HG03354 (cell line): ENCODE measurements around the gene EBF3.

ENCODE experiments used
- ATAC-seq: cut with Tn5 transposase; IDR thresholded peaks from one replicate; pipeline ENCODE4 v1.9.1; 2021; ENCODE audit warnings: mild to moderate bottlenecking; ENCODE audit not compliant: unreplicated experiment, poor library complexity, severe bottlenecking

The EBF3 gene

GRCh38 chr10:129882291-129883010, 81.6 kb downstream of the EBF3 start:
- ATAC-seq = no peak

- ATAC-seq = no peak
These were observed 82.4 kb downstream of the EBF3 start for GRCh38 chr10:129881641-129882040.

- ATAC-seq = no peak
These were observed 83.7 kb downstream of the EBF3 start for GRCh38 chr10:129880191-129880870.

GRCh38 chr10:129879655-129880054, 84.4 kb downstream of the EBF3 start:
- no peak for ATAC-seq

GRCh38 chr10:129878835-129879234, 85.2 kb downstream of the EBF3 start:
- no peak for ATAC-seq

GRCh38 chr10:129877773-129878371, 86.2 kb downstream of the EBF3 start:
- ATAC-seq = no peak

GRCh38 chr10:129876838-129877237, 87.2 kb downstream of the EBF3 start:
- no peak for ATAC-seq

GRCh38 chr10:129875993-129876726, 87.9 kb downstream of the EBF3 start:
- no peak for ATAC-seq

GRCh38 chr10:129873351-129873750, 90.7 kb downstream of the EBF3 start:
- ATAC-seq = no peak

- no peak for ATAC-seq
These were observed 92.1 kb downstream of the EBF3 start for GRCh38 chr10:129871966-129872365.

GRCh38 chr10:129870961-129871621, 93.0 kb downstream of the EBF3 start:
- no peak for ATAC-seq

GRCh38 chr10:129870474-129870757, 93.7 kb downstream of the EBF3 start:
- ATAC-seq = no peak

- no peak for ATAC-seq
These were observed 94.2 kb downstream of the EBF3 start for GRCh38 chr10:129869596-129870473.

GRCh38 chr10:129868449-129869035, 95.5 kb downstream of the EBF3 start:
- ATAC-seq = no peak

GRCh38 chr10:129867631-129868179, 96.4 kb downstream of the EBF3 start:
- ATAC-seq = no peak

GRCh38 chr10:129866894-129867293, 97.2 kb downstream of the EBF3 start:
- no peak for ATAC-seq

- ATAC-seq = no peak
These were observed 98.1 kb downstream of the EBF3 start for GRCh38 chr10:129865960-129866359.

GRCh38 chr10:129865413-129865812, 98.7 kb downstream of the EBF3 start:
- ATAC-seq = no peak
